IPS-20b (cell line): ENCODE measurements around the gene PGGT1B.
"Not testable (repeated sequence)": the region's sequence is repeated elsewhere in the genome, so short reads cannot be mapped to it uniquely, and the experiment has no call there.

Experiments
- H3K27ac ChIP-seq: one replicate; pipeline ENCODE4 v1.5.1; 2013; ENCODE audit warnings: low read length
- H3K27me3 ChIP-seq: 2 replicates; pipeline ENCODE4 v1.6.1; 2013; ENCODE audit warnings: mild to moderate bottlenecking, low read length, inconsistent platforms; ENCODE audit not compliant: insufficient read depth
- H3K36me3 ChIP-seq: 2 replicates; pipeline ENCODE4 v1.6.1; 2013; ENCODE audit warnings: low read depth, mild to moderate bottlenecking, inconsistent platforms, low read length, moderate library complexity; ENCODE audit not compliant: insufficient read depth
- H3K4me1 ChIP-seq: 2 replicates; pipeline ENCODE4 v1.6.1; 2013; ENCODE audit warnings: mild to moderate bottlenecking, control low read depth, inconsistent platforms, low read length, moderate library complexity; ENCODE audit not compliant: insufficient read depth
- H3K4me3 ChIP-seq: 2 replicates; pipeline ENCODE4 v1.5.1; 2013; ENCODE audit warnings: mild to moderate bottlenecking, low read length, inconsistent platforms
- H3K9ac ChIP-seq: 2 replicates; pipeline ENCODE4 v1.6.1; 2013; ENCODE audit warnings: low read depth, mild to moderate bottlenecking, inconsistent platforms, low read length, moderate library complexity
- H3K9me3 ChIP-seq: 2 replicates; pipeline ENCODE4 v1.6.1; 2013; ENCODE audit warnings: mild to moderate bottlenecking, low read depth, low read length, inconsistent platforms; ENCODE audit not compliant: insufficient read depth

The PGGT1B gene

DNA sequence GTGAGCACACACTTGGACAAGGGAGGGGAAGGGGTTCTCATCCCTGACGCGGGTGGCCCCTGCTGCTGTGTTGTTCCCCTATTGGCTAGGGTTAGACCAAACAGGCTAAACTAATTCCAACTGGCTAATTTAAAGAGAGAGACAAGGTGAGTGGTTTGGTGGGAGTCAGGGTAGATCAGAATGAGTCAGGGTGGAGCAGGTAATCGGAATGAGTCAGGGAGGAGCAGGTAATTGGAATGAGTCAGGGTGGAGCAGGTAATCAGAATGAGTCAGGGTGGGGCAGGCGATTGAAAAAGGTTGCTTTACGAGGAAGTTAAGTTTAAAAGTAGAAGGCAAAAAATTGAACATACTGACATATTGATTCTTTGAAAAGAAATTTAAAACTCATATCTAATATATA is 13.3 kb downstream of the PGGT1B start:
- not testable (repeated sequence) for H3K27me3 ChIP-seq, H3K27ac ChIP-seq, H3K36me3 ChIP-seq, H3K4me1 ChIP-seq, H3K9me3 ChIP-seq, H3K9ac ChIP-seq, H3K4me3 ChIP-seq

DNA sequence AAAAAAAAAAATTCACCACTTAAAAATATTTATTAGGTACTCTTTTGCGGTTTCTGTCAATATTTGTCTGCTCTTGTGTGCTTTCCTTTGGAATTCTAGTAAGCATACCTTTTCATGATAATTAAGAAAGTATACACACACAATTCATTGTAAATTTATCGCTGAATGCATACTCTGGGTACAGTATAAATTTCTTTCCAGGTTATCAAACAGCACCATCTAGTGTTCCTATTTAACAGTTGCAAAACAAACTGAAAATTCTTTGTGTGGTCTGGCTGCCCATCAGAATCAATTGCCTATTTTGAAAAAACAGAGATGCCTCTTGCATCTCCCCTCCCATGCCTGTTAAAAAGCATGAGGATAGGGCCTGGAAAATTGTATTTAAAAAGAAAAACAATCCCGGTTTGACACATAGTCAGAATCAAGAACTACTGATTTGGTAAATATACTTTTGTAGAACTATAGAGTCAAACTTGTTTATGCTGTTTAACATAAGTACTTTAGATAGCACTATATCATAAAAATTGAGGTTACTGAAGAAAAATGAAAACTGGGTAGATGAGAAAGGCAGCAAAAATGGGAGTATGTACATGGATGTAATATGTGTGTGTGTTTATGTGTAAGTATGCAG is 16.2 kb downstream of the PGGT1B start:
- H3K9me3 ChIP-seq = no peaks in the 10 kb centered on the region
- H3K4me3 ChIP-seq = no peak overlapping the region
- H3K27ac ChIP-seq = no peak overlapping the region
- no peak overlapping the region for H3K9ac ChIP-seq
- H3K4me1 ChIP-seq = no peaks in the 10 kb centered on the region
- peaks cover 5% of the 10 kb centered on the region; the same call in 1 of the 2 replicates for H3K36me3 ChIP-seq
- no peaks in the 10 kb centered on the region for H3K27me3 ChIP-seq

DNA sequence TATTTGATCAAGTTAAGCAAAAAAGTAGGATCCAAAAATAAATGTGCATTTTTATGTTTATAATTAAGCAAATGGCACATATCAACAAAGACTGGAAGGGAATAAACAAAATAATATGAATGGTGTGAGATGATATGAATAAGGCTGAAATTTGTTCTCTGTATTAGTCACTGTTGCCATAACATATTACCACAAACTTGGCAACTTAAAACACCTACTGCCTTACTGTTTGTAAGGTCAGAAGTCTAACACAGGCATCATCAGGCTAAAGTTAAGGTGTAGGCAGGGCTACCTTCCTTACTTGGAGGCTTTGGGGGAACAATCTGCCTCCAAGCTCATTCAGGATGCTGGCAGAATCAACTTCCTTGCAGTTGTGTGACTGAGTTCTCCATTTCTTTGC is 19.3 kb downstream of the PGGT1B start:
- peaks cover 26% of the 10 kb centered on the region for H3K36me3 ChIP-seq
- H3K4me3 ChIP-seq = no peak overlapping the region
- H3K4me1 ChIP-seq = no peaks in the 10 kb centered on the region
- no peak overlapping the region for H3K27ac ChIP-seq
- H3K9me3 ChIP-seq = no peaks in the 10 kb centered on the region
- H3K9ac ChIP-seq = no peak overlapping the region
- no peaks in the 10 kb centered on the region for H3K27me3 ChIP-seq

DNA sequence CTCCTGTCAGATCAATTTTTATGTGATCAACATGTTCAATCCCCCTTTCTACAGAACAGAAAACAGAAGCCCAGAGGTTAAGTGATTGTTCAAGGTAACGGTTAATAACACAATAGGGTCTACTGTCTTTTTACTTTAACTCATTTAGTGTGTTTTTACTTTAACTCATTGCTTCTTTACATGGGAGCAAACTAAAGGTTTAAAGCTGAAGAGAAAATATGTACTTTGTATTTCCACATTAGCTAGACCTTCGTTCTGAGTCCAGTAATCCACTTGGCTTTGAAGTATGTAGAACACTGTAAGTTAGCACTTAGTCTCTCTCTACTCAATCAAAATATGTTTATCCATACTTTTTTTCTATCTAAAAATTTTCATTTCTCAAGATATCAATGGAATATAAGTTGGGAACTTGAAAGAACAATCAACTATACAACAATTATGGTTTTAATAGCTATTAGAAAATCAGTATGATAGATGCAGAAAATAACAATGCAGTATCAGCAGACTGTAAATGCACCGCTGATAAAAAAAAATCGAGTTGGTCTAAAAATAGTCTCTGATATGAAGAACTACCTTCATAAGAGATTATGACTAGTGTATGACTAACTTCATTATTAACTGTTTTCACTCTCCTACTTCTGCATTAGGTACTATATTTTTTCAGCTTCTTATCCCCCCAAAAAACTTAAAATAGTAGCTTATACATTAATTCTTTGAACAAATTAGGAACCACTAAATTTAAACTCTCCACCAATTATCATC is 20.6 kb downstream of the PGGT1B start:
- Histone ChIP-seq H3K36me3 (peaks cover 33% of the 10 kb centered on the region), H3K9ac (no peak overlapping the region), H3K27ac (no peak overlapping the region), H3K27me3 (no peaks in the 10 kb centered on the region), H3K4me1 (peaks cover 5% of the 10 kb centered on the region; the same call in 1 of the 2 replicates), H3K9me3 (no peaks in the 10 kb centered on the region), H3K4me3 (no peak overlapping the region)

DNA sequence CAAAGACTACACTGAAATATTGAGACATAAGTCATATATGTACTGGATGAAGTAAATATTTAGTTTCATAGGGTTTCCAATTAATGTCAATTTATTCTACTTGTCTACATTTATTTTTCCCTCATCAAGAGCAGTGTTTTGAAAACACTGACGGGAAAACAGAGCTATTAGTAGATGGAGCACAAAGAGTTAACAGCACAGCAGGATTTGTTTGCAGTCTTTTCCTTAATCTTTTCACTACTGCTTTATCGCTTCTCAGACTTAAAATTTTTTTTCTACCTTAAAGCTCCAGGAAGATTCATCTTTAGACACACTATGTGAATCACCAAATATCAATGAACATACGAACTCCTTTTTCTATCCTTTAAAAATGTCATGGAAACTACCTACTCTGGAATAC is 25.6 kb downstream of the PGGT1B start:
- Histone ChIP-seq H3K27ac (no peak overlapping the region), H3K4me1 (peaks cover 5% of the 10 kb centered on the region; the same call in 1 of the 2 replicates), H3K36me3 (peaks cover 64% of the 10 kb centered on the region)

DNA sequence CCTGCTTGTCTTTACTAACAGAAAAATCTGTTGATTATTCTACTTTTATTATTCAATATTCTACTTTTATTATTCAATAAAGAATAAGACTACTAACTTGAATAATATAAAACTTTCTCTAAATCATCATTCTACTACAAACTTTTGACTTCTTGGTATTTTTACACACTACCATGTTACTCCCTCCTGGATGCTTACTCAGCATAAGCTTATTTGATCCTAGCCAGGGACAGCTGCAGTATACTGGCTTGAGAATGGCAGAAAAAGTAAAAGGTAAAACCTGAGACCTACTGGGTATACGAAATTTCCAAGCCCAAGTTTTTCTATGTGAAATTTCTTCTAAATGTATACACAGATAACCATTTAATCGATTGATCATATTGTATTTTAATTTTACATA is 26.1 kb downstream of the PGGT1B start:
- Histone ChIP-seq H3K4me3 (no peak overlapping the region), H3K4me1 (peaks cover 5% of the 10 kb centered on the region; the same call in 1 of the 2 replicates), H3K9me3 (no peaks in the 10 kb centered on the region), H3K9ac (no peak overlapping the region), H3K36me3 (peaks cover 69% of the 10 kb centered on the region), H3K27ac (no peak overlapping the region), H3K27me3 (no peaks in the 10 kb centered on the region)

More for the DNA sequence above, 25.6 kb downstream of the PGGT1B start:
- H3K9me3 ChIP-seq = no peaks in the 10 kb centered on the region
- no peak overlapping the region for H3K4me3 ChIP-seq
- H3K27me3 ChIP-seq = no peaks in the 10 kb centered on the region
- H3K9ac ChIP-seq = no peak overlapping the region

DNA sequence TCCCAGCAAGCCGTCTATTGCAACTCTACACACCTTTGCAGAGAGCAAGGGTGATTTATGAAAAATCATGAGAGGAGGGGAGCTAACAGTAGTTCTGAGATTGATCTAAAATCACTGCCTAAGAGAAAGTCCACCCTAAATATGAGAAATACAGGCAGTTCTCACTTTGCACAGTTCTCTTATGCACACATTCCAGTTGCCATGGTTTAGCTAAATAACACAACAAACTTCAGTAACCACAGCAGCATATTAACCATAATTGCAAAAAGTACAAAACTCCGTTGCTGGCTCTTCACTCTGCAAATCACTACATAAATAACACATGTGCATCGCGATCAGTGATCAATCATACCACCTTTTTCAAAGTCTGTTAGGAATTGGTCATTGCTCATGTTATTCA is 31.1 kb downstream of the PGGT1B start:
- Histone ChIP-seq H3K4me1 (no peaks in the 10 kb centered on the region), H3K27me3 (no peaks in the 10 kb centered on the region), H3K9ac (no peak overlapping the region), H3K27ac (no peak overlapping the region), H3K9me3 (no peaks in the 10 kb centered on the region), H3K36me3 (peaks cover 76% of the 10 kb centered on the region), H3K4me3 (no peak overlapping the region)

DNA sequence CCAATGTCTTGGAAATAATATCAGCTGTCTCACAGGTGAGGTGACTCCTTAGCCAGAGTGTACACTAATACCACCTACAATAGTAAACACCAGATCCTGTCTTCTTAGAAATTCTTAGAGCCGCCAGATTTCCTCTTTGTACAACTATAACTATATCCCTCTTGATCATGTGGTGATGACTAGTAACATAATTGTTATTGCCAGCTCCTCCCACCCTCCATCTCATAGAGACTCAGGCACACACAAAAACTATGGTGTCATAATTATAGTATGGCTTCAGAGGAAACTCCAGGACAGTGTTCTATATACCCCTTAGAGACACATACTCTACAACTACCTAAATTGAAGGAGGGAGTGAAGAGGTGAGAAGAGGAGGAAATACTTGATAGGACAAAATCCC is 33.1 kb downstream of the PGGT1B start:
- Histone ChIP-seq H3K27ac (no peak overlapping the region), H3K4me1 (no peaks in the 10 kb centered on the region), H3K9me3 (no peaks in the 10 kb centered on the region), H3K9ac (no peak overlapping the region), H3K27me3 (no peaks in the 10 kb centered on the region), H3K4me3 (no peak overlapping the region), H3K36me3 (peaks cover 63% of the 10 kb centered on the region)

DNA sequence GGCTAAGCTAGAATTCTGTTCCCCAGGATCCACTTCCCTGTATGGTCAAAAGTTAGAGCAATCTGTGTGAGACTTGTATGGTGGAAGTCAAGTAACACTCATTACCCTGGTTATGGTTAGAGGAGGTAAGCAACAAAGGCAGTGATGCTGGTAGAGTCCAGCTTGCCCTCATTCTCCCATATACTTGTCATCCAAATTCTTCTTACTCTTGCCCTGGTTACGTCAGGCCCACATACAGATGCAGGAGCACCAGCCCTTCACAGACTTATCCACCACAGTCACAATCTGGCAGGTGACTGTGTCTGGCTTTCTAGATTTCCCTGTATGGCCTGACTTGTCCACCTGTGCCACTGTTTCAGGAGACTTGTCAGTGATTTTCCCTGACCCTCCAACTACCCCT is 35.4 kb downstream of the PGGT1B start:
- H3K4me3 ChIP-seq = no peak overlapping the region

DNA sequence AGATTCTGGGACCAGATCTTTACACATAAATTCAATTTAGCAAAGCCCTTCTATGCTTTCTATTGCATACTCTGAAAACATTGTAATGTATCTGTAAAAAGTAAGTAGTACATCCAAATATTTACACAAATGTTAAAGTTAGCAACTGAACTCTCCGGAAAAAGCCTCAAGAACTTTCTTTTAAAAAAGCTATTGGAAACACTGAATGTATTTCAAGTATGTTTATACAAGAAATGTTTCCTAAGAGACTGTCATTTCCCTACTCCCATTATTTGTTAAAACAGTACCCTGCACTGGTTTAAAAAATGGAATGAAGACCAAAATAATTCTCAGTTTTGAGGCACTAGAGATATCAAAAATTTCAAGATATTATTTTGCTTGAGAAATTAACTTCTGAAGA is 48.1 kb downstream of the PGGT1B start:
- no peaks in the 10 kb centered on the region for H3K9me3 ChIP-seq
- H3K9ac ChIP-seq = no peak overlapping the region
- H3K27ac ChIP-seq = no peak overlapping the region
- H3K4me3 ChIP-seq = no peak overlapping the region
- no peaks in the 10 kb centered on the region for H3K4me1 ChIP-seq
- no peaks in the 10 kb centered on the region for H3K27me3 ChIP-seq
- H3K36me3 ChIP-seq = peaks cover 30% of the 10 kb centered on the region

More for the DNA sequence above, 35.4 kb downstream of the PGGT1B start:
- Histone ChIP-seq H3K27ac (no peak overlapping the region), H3K4me1 (no peaks in the 10 kb centered on the region), H3K27me3 (no peaks in the 10 kb centered on the region), H3K9ac (no peak overlapping the region), H3K36me3 (peaks cover 50% of the 10 kb centered on the region), H3K9me3 (no peaks in the 10 kb centered on the region)

DNA sequence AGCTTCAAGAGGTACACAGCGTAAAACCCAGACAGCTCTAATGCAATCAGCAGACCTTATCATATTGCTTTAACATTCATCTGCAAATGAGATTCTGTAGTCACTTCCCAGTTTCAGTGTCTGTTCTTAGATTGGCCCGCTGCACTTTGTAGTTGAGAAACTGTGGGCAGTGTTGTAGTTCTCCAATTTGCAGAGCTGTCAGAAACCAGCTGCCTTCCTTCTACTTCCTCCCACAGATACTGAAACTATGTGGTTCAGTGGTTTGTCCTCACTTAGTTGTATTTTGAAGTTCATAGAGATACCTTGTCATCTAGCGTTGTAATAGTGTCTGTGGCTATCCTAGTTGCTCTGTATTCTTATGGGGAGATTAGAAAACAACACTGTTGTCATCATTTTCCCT is 53.4 kb downstream of the PGGT1B start:
- Histone ChIP-seq H3K4me1 (no peaks in the 10 kb centered on the region), H3K4me3 (no peak overlapping the region)

DNA sequence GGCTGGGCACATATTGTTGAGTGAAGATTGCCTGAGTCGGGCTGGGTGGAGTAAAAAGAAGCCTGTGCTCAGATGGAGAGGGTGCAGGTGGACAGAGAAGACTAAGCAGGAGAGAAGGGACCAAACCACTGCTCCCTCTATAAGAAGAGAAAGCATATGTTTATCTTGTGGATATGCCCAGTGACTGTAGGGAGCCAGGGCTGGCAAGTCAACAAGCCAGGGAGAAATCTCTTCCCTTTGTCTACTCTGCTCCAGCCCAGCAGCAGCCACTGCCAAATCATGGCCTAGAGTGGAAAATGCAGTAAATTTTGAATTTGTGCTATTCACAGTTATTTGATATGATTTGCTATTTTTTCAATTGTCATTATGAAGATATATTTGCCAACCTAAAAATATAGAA is 59.7 kb downstream of the PGGT1B start:
- Histone ChIP-seq H3K27ac (no peak overlapping the region), H3K4me3 (no peak overlapping the region), H3K27me3 (no peaks in the 10 kb centered on the region), H3K9me3 (no peaks in the 10 kb centered on the region), H3K36me3 (no peaks in the 10 kb centered on the region), H3K9ac (no peak overlapping the region), H3K4me1 (no peaks in the 10 kb centered on the region)

More for the DNA sequence above, 53.4 kb downstream of the PGGT1B start:
- Histone ChIP-seq H3K36me3 (peaks cover 19% of the 10 kb centered on the region), H3K9ac (no peak overlapping the region), H3K27ac (no peak overlapping the region), H3K27me3 (no peaks in the 10 kb centered on the region), H3K9me3 (no peaks in the 10 kb centered on the region)
